B cell (primary cell): ENCODE results near the gene MTHFSD.

ENCODE experiments used
- CTCF ChIP-seq: fragments of 200-600 bp; IDR thresholded peaks from one replicate; pipeline ENCODE4 v1.8.0; 2022; ENCODE audit warnings: antibody characterized with exemption, mild to moderate bottlenecking
- EZH2 ChIP-seq: IDR thresholded peaks from 2 replicates; pipeline ENCODE4 v1.6.1; 2012; ENCODE audit warnings: borderline replicate concordance, low read depth, mild to moderate bottlenecking, moderate library complexity, low read length; ENCODE audit not compliant: insufficient read depth, poor library complexity, severe bottlenecking

DNA sequence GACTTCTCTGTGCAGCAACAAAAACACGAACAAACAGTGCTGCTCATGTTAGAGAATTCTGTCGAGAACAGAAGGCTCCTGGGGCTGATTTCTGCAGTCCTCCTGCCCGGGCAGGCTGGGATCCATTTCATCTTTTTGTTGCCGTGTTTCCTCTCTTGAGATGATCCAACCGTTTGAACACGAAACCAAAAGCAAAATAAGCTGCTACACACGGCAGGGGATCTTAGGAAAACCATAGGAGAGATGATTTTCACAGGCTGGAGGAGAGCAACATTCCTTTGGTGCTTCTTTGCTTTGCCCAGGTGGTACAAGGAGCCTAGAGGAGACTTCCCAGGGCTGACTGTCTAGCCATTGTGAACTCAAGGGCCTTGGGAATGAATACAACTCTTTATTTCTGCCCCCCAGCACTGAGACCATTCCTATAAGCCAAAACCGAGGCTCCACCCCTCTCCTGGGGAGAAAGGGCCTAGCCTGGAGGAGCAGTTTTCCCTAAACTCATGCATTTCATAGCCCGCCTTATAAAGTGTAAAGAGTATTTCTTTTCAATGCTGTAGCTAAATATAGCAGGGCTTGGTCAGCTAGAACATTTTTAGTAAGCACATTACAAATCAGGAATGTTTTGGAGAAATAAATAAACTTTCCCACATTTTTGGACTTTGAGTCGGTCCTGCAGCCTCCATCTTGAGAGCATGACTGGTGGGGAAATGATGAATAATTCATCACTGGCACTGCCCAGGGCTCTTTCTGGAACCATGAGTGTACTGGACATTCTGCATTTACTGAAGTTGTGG lies 31.0 kb upstream of the MTHFSD start:
- no peak for TF ChIP-seq CTCF
- TF ChIP-seq EZH2, result no peak
